ENCODE results near the gene DLGAP1.

- no peak for TF ChIP-seq CTCF (IDR thresholded peaks at IDR 0.05; ENCODE audit: low read length)
- TF ChIP-seq EZH2 (IDR thresholded peaks at IDR 0.05; ENCODE audit: borderline replicate concordance, low read length) = no peak
Measured at GRCh38 chr18:3682061-3682460, 773.0 kb downstream of the DLGAP1 start.

Data from OCI-LY1 (cell line).